NCI-H524 treated with DMSO at 0.1 percent for 48 hours (cell line): ENCODE measurements around the gene PSMB3.
"Not testable (repeated sequence)": the region's sequence is repeated elsewhere in the genome, so short reads cannot be mapped to it uniquely, and the experiment has no call there.

Source experiments
- DNase-seq: peaks from one replicate; lab custom pipeline; 2025; lab: John Stamatoyannopoulos, UW

PSMB3 gene

DNA sequence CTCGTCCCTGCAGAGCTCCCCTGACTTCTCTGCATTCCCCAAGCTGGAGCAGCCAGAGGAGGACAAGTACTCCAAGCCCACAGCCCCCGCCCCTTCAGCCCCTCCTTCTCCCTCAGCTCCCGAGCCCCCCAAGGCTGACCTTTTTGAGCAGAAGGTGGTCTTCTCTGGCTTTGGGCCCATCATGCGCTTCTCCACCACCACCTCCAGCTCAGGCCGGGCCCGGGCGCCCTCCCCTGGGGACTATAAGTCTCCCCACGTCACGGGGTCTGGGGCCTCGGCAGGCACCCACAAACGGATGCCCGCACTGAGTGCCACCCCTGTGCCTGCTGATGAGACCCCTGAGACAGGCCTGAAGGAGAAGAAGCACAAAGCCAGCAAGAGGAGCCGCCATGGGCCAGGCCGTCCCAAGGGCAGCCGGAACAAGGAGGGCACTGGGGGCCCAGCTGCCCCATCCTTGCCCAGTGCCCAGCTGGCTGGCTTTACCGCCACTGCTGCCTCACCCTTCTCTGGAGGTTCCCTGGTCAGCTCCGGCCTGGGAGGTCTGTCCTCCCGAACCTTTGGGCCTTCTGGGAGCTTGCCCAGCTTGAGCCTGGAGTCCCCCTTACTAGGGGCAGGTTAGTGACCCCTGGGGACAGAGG, 36.1 kb upstream of the PSMB3 start:
- DNase-seq, result no peak

DNA sequence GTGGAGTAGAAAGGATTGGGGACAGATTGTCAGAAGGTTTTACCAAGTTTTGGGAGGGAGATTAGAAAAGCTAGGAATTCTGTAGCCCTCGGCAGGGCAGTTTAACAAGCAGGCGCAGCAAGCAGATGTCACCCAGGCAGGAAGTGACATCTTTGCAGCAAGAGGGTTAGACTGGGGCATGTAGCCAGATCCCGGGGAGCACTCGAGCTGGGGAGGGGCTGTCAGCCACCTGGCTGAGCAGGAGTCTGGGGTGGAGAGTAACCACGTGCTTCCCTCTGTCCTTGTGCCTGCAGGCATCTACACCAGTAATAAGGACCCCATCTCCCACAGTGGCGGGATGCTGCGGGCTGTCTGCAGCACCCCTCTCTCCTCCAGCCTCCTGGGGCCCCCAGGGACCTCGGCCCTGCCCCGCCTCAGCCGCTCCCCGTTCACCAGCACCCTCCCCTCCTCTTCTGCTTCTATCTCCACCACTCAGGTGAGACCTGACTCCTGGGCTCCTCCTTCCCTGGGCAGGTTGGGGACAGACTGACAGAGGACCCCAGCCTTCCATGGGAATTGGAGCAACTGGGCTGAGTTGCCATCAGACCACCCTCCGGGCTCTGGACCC, 35.3 kb upstream of the PSMB3 start:
- no peak for DNase-seq

DNA sequence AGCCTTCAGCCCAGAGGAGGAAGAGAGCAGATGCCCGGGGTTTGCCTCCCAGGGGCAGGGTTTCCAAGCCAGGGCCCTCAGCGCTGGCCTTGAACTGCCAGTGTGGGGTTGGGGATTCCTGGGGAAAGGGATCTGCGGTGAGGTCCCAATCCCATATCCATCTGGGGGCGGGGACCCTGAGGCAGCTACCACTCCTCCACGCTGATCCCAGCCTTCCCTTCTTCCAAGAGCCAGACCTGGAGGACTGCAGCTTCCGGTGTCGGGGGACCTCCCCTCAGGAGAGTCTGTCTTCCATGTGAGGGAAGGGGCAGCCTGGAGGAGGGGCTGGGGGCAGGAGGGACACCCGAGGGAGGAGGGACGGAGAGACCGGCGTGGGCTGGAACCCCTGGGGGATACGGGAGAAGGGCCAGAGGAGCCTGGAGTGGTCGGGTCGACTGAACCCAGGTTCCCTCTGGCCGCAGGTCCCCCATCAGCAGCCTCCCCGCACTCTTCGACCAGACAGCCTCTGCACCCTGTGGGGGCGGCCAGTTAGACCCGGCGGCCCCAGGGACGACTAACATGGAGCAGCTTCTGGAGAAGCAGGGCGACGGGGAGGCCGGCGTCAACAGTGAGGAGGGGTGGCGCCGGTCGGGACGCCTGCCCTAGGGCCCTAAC, 33.1 kb upstream of the PSMB3 start:
- DNase-seq, result no peak

DNA sequence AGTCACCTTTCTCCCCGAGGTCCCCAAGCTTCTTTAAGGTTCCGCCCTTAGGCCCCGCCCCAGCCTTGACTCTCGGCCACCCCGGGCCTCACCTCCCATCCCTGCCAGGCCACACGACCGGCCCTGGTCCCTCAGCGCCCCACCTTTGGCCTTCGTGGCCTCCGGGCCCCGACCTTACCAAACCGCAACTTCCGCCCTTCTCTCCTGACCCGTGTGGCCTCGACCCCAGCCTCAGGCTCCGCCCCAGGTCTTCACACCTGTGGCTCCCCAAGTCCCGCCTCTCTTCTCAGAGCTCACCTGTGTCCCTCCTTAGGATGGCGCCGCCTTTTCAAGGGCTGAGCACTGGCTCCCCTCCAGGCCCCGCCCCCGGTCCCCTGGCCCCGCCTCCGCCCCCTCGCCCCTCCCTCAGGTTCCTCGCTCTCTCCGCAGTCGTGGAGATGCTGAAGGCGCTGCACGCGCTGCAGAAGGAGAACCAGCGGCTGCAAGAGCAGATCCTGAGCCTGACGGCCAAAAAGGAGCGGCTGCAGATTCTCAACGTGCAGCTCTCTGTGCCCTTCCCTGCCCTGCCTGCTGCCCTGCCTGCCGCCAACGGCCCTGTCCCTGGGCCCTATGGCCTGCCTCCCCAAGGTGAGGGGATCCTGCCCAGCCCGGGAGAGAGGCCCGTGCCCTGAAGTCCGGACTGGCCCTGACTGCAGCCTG, 32.4 kb upstream of the PSMB3 start:
- DNase-seq, result no peak

DNA sequence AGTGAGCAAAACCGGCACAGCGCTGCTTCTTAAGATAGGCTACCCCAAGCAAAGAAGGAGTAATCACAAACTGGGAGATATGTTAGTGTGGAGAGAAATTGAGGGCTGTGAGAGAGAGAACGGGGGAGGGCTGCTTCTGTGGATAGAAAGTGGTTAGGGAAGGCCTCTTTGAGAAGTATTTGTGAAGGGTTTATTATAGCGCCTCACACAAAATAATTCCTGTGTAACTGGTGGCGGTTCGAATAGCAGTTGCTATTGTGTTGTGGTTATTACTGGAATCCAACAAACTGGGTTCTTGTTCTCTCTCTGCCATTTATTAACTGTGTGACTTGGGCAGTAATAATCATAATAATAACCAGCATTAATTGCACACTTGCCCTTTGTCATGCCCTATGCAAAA, 31.6 kb upstream of the PSMB3 start:
- no peak for DNase-seq

DNA sequence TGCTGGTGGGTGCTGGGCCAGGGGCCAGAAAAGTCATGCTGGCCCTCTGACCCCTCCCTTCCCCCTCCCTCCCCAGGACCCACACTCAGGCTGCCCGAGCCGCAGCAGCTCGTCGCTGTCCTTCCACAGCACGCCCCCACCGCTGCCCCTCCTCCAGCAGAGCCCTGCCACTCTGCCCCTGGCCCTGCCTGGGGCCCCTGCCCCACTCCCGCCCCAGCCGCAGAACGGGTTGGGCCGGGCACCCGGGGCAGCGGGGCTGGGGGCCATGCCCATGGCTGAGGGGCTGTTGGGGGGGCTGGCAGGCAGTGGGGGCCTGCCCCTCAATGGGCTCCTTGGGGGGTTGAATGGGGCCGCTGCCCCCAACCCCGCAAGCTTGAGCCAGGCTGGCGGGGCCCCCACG, 30.7 kb upstream of the PSMB3 start:
- no peak for DNase-seq

DNA sequence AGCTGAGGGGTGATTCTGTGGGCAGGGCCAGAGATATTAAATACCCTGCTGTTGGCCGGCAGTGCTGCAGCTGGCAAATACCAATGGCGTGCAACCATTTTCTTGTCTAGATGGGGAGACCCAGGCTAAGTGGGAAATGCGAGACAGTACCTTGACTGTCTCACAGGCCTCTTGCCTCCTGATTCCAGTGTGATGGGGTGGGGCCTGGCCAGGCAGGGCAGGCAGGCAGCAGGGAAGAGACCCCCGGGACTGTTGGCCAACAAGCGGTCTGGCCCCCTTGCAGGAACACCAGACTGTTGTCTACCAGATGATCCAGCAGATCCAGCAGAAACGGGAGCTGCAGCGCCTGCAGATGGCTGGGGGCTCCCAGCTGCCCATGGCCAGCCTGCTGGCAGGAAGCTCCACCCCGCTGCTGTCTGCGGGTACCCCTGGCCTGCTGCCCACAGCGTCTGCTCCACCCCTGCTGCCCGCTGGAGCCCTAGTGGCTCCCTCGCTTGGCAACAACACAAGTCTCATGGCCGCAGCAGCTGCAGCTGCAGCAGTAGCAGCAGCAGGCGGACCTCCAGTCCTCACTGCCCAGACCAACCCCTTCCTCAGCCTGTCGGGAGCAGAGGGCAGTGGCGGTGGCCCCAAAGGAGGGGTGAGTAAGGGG, 28.1 kb upstream of the PSMB3 start:
- peak; percentile 53 for DNase-seq

DNA sequence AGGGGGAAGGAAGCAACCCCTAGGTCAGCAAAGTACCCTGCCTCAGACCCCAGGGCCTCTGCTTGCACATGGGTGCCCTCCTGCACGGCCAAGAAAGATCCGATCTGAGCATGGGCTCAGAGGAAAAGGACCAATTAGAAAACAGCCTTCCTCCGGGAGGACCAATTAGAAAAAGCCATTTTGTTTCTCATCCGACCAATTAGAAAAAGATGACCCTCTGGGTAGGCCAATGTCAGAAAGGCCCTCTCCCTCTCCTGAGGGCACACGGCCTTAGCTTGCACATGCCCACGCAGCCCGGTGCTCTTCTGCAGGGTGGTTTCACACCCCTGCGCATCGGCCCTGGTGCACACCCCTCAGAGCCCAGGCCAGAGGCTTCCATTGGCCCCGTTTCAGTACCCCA, 27.5 kb upstream of the PSMB3 start:
- no peak for DNase-seq

DNA sequence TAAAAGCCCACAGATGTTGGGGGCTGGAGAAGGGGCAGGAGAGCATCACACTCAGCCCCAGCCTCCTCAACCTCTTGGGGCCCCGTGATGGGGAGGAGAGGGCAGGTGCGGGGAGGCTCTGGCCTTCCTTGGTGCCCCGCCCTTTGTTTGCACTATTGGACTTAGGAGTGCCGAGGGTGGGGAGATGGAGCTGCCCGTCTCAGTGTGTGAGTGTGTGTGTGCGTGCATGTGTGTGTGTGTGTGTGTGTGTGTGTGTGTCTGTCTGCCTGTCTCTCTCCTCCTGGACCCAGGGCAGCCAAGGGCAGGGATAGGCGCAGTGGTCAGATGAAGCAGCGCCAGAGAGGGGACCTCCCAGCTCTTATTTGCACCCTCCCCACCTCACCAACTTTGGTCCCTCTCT, 26.4 kb upstream of the PSMB3 start:
- not testable (repeated sequence) for DNase-seq

DNA sequence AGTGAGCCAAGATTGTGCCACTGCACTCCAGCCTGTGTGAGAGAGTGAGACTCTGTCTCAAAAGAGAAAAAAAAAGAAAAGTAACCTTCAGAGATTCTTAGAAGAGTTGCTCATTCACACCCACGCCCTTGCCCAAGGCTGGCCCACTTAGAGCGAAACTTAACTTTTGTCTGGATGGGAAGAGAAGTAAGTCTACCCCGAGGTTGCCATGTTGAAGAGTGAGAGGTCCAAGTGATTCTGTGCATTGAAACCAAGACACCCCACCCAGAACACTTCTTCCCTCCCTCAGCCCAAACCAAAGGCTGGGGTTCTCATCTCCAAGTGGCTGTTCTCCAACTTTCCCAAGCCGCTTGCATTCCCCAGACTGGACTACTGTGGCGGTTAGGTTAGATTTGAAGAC, 24.8 kb upstream of the PSMB3 start:
- no peak for DNase-seq

DNA sequence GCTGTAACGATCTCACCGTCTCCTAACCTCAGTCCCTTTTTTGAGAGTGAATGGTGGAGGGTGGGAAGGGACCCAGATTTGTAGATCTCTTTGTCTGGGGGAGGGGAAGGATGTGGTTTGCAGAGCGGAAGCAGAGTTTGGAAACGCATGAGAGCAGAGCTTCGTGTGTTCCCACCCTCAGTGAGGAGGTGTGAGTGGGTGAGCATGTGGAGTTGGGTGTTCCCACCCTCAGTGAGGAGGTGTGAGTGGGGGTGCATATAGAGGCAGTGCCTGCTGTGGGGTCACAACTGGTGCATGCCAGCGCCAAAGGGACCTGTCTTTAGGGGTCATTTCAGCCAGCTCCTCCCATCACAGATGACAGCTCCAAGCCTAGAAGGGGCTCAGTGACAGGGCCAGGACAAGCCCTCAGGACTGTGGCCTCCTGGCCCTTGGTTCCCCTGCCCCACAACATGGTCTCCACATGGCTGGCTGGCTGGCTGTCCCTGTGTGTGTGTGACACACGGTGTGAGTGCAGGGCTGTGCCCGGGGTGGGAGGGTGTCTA, 24.2 kb upstream of the PSMB3 start:
- DNase-seq, result no peak

DNA sequence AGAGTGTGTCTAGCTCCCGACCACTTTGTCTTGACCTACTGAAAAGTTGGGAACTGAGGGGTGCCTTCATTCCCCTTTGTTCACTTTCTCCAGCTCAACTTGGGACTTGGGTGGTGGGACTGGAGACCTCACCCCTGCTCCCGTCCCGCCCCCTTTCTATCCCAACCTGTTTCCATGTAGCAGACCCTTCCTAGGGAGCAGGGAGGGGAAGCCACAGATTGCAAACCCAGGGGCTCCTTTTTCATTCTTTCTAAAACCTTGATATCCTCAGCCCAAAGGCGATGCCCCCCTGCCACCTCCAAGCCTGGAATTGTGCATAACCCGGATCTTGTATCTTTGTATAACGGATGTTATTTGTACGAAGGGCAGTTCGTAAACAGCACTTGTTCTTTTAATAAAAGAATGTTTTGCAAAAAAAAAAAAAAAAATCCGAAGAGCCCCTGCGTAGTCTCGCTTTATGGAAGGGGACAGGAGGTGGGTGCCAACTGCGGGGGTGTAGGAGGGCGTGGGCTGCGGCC, 23.1 kb upstream of the PSMB3 start:
- no peak for DNase-seq

DNA sequence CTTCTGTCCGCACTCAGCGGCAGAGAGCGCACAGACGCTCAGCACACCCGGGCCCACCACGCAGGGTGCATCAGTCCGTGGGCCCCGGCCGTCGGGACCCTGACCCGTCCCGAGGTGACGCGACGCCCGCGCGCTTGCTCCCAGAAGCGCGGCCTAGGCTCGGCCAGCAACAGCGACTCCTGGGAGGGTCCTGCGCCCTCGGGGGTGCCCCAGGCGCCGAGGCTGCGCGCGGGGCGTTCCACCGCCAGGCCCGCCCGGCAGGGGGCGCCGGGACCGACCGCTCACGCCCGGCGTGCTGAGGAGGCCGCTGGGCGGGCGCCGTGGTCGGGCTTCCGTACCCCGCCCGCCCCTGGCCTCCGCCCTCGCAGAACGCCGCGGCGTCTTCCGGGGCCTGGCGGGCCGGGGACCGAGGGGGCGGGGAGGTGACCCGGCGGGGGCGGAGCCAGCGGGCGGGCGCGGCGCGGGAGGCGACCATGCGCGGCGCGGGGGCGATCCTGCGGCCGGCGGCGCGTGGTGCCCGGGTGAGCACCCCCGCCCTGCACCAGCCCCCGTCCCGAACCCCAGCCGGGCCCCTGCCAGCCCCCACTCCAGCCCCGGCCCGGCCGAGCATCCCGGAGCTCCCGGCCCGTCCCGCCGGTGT, 22.5 kb upstream of the PSMB3 start, which contains the start of gene CISD3:
TSS of gene CISD3 (plus strand) at position 456 of the 640 bp plus-strand sequence. CDS start at position 474, 18 bp downstream.
- DNase-seq, result no peak

DNA sequence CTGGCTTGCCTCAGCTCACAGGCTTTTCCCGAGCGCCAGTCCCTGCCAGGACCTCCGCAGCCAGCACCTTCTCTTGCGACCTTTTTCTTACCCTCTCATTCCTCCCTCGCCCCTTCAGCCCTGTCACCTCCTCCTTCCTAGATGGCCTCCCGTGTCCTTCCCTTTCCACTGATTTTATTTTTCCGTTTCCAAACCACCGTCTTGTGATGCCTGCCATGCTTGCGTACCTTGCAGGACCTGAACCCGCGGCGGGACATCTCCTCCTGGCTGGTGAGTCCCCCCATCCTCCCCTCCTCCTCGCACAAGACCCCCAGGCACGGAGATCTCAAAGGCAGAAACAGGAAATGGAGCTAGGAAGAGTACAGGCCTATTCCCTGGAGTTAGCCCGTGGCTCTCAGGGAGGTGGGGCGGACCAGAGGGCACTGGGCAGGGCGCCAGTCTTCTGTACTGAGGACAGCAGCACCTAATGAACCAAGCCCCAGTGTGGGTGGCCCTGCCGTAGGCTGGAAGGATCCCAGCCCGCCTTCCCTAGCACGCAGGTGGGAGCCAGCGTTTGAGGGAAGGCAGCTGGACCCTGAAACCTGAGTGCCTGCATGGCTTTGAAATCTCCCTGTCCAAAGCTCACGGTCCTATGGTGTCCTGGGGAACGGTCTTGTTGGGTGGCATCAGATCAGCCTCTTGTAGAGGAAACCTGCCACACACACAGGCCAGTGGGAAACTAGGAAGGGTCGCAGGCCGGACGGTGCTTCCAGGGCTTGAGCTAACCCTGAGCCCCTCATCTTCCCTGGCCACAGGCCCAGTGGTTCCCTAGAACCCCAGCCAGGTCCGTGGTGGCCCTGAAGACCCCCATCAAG, 21.8 kb upstream of the PSMB3 start:
- DNase-seq, result no peak

DNA sequence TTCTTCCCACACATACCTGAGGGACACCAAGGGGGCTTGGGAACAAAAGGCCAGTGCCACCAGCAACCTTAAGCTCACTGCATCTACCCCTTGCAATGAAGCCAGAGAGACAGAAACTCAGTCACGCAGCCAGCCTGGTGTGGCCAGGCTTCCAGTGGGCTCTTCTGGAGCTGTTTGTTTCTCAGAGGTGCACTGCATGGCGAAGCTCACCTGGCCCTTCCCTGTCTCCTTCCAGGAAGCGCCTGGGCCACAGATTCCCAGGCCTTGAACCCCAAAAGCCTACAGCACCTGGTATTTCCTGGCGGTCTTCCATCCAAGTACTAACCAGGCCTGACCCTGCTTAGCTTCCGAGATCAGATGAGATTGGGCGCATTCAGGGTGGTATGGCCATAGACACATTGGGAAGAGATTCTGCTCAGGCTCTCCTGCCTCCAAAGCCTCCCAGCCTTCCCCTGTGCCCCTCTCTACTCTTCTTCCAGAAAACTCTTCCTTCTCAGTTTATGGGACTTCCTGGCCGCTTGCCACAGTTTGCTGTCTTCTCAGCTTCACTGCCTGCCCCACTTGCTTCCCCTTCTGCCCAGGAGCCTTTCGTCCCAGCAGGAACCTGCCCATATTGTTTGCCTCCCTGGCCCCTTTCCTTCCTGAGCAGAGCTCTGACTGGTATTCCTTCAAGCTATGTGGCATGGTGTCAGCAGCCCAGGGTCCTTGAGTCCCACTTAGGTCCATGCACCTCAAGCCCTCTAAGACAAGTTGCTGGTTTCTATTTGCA, 20.8 kb upstream of the PSMB3 start:
- no peak for DNase-seq

DNA sequence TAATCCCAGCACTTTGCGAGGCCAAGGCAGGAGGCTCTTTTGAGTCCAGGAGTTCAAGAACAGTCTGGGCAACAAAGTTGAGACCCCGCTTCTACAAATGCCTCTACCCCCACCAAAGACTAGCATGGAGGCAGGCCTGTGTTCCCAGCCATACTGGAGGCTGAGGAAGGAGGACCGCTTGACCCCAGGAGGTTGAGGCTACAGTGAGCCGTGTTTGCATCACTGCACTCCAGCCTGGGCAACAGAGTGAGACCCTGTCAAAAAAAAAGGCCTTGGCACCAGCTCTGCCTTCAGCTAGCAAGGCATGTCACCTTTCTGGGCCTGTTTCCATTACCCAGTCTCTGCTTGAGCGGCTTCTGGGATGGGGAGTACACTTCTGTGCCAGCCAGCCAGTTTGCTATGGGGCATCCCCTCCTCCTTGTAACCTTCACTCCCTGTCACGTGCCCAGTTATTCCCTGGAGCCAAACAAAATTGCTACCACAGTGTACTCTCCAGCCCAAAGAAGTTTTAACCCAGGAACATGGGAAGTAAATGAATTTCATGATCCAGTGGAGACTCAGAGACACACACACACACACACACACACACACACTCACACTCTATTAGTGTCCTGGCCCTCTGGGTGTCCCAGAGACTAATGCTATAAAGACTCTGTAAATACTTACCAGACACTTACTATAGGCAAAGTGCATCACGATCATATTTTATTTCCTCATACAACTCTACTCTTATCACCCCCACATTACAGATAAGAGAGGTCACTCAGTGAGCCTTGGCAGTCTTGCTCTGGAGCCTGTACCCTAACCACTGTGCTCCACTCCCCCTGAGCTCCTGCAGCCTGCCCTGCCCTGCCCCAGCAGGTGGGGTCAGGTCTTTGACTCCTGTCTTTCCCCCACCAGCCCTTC, 19.9 kb upstream of the PSMB3 start:
- no peak for DNase-seq

DNA sequence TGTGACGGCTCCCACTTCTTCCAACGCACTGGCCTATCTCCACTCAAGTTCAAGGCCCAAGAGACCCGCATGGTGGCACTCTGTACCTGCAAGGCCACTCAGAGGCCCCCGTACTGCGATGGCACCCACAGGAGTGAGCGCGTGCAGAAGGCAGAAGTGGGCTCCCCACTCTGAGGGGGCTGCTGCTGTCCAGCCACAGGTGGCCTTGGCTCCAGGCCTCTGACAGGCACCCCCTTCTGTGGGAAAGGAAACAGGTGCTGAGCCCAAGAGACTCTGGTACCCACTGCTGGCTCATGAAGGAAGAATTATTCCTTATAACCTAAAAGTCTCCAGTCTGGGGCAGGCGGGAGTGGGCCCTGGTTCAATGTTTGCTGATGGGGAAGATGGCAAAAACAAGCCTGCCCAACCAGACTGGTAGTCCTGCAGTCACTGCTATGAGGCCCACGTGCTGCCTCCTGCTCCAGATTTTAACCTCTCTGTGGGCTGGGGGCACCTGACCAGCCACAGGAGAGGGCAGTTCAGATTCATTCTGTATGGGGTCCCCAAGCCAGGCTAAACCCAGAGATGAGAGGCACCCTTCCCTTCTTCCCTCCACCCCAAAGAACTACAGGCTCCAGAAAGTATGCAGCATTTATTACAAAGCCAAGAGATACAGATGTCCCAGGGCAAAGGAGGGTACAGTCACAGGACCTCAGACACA, 19.1 kb upstream of the PSMB3 start:
- DNase-seq, result no peak
